Urothelium cell line (cell line): Measurements from ENCODE around the gene TMPRSS7.
A peak's percentile ranks its signal among the peaks of the same experiment; 100 is the strongest.

ENCODE experiments used
- DNase-seq: peaks from one replicate; pipeline ENCODE4 v3.0.0; 2011; ENCODE audit warnings: low spot score, mixed read lengths
- FAIRE-seq: peaks from 2 replicates; lab custom pipeline; 2011; peaks lifted over from hg19 to GRCh38; lab: Jason Lieb, UNC

The TMPRSS7 gene

DNA sequence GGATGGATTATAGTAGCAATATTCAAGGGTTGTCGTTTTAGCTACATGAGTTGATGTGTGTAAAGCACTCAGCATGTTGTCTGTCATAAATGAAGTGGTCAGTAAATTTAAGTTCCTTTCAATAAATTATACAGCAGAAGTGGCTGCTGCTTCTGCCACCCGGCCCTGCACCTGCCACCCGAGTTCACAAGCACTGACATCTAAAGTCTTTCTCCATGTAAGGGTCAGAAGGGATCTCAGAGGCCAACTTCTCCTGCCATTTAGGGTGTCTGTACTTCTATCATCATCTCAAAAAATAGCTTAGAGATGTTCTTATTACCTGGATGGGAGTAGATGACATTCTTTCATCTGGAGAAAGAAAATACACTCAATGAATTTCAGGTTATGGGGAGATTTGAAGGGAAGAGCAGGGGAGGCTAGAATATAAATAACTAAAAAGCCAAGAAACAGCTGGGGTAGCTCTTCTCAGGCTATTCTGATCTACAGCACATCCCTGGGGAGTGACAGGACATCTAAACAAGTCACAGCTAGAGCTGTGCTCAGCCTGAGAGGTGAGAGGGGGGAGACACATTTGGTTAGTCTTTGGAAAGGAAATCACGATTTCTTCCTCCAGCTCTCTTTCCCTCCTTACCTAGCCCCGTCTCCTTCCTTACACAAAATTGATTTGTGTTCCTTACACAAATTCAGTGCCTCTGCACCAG lies 90.5 kb downstream of the TMPRSS7 start:
- no peak for FAIRE-seq

DNA sequence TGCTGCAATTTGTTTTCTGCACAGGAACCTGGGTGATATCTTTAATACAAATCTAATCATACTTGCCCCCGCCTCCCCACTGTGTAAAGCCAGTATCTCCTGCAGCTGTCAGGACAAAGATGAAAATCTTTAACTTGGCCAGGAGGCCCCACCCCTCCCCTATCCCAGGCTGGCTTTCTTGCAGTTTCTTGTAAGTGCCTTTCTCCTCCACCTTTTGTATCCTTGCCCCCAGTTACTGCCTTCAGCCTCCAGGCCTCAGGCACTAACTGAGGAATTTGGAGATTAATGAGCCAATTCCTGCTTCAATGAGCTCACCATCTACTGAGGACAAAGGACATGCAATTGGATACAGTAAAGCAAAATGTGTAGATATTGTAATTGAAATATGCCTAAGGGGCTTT lies 92.0 kb downstream of the TMPRSS7 start:
- FAIRE-seq (no peak), DNase-seq (no peak)

More for the DNA sequence above, 90.5 kb downstream of the TMPRSS7 start:
- DNase-seq = no peak

DNA sequence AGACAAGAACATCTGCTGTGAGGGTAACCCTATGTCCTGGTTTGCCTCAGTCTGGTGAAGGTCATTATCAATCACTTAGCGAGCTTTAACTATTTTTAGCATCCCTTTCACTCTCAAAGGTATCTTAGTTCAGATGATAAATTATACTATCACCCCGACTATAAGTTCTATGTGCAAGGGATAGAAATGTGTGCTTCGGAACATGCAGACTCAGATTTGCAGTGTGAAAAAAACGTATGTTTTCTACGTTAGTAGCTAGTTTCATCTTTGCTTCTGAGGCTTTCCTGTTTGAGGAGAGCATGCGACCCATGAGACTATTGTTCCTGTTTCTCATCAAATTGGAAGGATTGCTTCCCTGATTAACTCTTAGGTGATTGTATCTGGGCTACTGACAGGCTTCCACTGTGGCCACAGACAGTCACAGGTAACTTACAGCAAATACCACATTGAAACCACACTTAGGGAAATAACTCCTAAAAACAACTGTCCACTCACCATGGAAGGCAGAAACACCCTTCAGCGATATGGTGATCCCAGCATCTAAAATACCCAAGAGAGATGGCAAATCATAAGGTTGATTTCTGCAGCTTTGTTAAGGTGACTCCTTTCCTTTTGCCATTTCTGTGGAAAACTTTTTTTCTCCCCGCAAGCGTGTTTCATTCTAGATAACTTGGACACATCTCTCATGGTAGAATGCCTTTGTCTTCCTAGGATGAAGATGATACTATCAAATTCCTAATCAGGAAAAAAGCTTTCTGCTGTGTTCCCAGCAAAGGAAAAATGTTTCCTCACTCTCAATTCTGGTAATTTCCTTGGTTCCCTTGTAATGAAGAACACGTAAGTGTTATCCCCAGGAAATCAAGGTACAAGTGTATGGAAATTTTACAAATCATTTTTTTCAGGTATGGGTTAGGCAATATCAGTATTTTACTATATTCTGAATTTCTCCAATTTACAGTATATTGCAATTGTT lies 93.3 kb downstream of the TMPRSS7 start:
- DNase-seq (no peak), FAIRE-seq (peak; percentile 40)

DNA sequence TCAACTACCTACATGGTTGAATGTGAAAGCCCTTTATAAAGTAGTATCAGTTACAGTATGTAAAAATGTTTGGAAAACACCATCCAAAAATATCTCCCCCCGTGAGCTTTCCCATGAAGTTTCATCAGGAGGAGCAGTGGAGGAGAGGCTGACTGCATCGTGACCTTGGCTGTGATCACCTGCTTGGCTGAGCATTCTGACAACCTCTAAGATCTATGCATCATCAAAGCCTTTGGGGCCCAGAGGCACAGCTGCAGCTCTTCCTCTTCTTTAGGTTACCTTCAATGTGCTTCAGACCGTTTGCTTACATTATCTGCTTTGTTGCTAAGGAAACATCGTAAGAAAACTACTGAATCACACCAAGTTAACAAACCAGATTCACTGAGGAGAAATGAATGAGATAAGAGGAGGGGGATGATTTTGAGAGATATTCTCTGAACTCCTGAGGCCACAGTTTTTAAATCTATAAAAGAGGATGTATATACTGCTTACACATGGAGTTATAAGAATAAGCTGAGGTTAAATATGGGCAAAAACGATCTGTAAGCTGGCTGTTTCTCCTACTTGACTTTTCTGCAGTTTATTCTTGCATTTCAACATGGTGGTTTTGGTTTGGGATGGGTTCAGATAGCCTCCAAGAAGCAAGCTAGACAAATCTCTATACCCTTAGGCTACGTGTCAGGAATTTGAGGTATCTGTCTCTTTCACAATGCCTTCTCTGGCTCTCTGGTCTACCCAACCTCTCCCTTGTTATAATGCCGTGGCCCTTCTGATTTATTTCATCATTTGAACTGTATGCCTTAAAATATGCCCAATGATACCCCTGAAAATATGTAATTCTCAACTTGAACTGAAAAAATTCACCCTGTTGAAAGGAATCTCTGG lies 94.5 kb downstream of the TMPRSS7 start:
- DNase-seq (no peak), FAIRE-seq (peak; percentile 53)

DNA sequence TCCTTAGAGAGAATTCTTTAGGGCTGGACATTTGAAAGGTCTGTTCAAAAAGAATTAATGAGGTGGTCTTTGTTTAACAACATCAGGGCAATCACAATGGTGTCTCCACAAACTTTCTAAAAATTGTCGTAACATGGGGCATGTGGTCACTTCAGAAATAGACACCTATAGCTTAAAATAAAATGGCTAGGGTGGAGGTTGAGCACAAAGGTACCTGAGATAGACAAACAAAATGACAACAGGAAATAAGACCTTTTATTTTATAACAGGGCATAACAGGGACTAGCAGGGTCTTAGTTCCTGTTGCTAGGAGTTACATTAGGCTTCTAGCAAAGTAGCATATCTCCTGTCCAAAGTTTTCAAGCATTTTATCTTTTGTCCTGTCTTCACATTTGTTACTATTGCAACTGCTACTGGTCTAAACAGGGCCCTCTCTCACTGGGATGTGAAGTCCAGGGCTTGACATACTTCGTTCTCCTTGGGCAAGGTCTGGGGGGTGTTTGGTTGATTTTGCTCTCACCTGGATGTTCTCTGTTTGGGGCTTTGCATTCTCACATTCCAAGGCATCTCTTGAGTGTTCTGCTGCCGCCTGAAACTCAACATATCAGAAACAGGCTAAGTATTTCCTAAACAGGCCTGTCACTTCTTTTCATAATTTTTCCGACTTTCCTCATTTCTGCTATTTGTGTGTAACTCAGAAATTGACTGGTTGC lies 95.5 kb downstream of the TMPRSS7 start:
- DNase-seq (no peak), FAIRE-seq (no peak)

DNA sequence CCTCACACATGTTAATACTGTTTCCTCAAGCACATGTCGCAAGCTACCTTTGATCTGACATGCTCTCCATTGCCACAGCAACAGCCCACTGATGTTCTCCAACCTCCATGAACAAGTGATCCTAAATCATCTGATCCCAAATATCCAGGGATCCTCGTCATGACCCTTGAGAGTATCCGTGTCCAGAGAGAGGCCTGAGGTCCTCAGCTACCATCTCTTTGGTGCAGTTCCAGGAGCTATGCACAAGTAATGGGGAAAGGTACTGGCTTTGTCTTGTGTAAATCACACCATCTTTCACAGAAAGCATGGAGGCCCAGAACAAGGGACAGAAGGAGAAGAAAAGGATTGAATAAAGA lies 96.1 kb downstream of the TMPRSS7 start:
- DNase-seq = no peak

More for the DNA sequence above, 96.1 kb downstream of the TMPRSS7 start:
- FAIRE-seq = no peak
